HepG2 (cell line): ENCODE measurements around the gene UNC79.

Experiments
- ASH2L ChIP-seq: fragments of 300-600, 200-600 bp; sonication (generic); IDR thresholded peaks from 2 replicates; pipeline ENCODE4 v1.7.0; 2017; ENCODE audit warnings: low read depth, mild to moderate bottlenecking, moderate library complexity, mixed read lengths, low read length; ENCODE audit not compliant: insufficient read length
- CTCF ChIP-seq: sonication (generic); formaldehyde crosslinking; IDR thresholded peaks from 2 replicates; pipeline ENCODE4 v1.5.0; 2020; ENCODE audit warnings: mild to moderate bottlenecking, missing genetic modification reagents, moderate library complexity
- ELF4 ChIP-seq: sonication (generic); formaldehyde crosslinking; IDR thresholded peaks from 2 replicates; pipeline ENCODE4 v1.5.0; 2020; ENCODE audit warnings: missing genetic modification reagents, mild to moderate bottlenecking, moderate library complexity, borderline replicate concordance
- ETS1 ChIP-seq: sonication (generic); formaldehyde crosslinking; IDR thresholded peaks from 2 replicates; pipeline ENCODE4 v1.4.0; 2020; ENCODE audit warnings: missing genetic modification reagents
- MAX ChIP-seq: IDR thresholded peaks from 2 replicates; pipeline ENCODE4 v1.6.1; 2012; ENCODE audit warnings: inconsistent platforms
- RFXAP ChIP-seq: sonication (generic); formaldehyde crosslinking; IDR thresholded peaks from 2 replicates; pipeline ENCODE4 v1.4.0; 2020; ENCODE audit warnings: missing genetic modification reagents, borderline replicate concordance
- TFE3 ChIP-seq: IDR thresholded peaks from 2 replicates; pipeline ENCODE4 v1.6.1; 2016
- ZNF180 ChIP-seq: sonication (generic); formaldehyde crosslinking; IDR thresholded peaks from 2 replicates; pipeline ENCODE4 v1.4.0; 2020; ENCODE audit warnings: low read depth, missing genetic modification reagents, borderline replicate concordance
- ZNF570 ChIP-seq: sonication (generic); formaldehyde crosslinking; IDR thresholded peaks from 2 replicates; pipeline ENCODE4 v1.4.0; 2020; ENCODE audit warnings: mild to moderate bottlenecking, missing genetic modification reagents, borderline replicate concordance
- ZNF580 ChIP-seq: IDR thresholded peaks from 2 replicates; pipeline ENCODE4 v1.6.1; 2016; ENCODE audit warnings: low read depth, borderline replicate concordance

GRCh38 chr14:93510056-93510455 is 79.3 kb downstream of the UNC79 start:
- TF ChIP-seq ETS1 (CRISPR knock-in tag) (no peak), ZNF180 (CRISPR knock-in tag) (no peak), ELF4 (CRISPR knock-in tag) (no peak), ZNF580 (CRISPR knock-in tag) (no peak), ASH2L (no peak), TFE3 (CRISPR knock-in tag) (no peak), CTCF (no peak), MAX (no peak), ZNF570 (CRISPR knock-in tag) (no peak), RFXAP (no peak)
